PC-9 (cell line): ENCODE data around the gene BANP. TPM values are rescaled to one million over a fixed set of nuclear protein-coding genes. Genes with fewer than 3 reads are reported as not detected.
"Not testable (repeated sequence)": the region's sequence is repeated elsewhere in the genome, so short reads cannot be mapped to it uniquely, and the experiment has no call there.

Experiments used
- BruUV-seq: library from RNA; stranded (reverse); fragments of 400-500 nt; replicated peaks from 2 replicates; lab custom pipeline; 2021; lab: Mats Ljungman, UMichigan
- CTCF ChIA-PET: fragments of 300-600 bp; sonication (Branson Sonifier 250); formaldehyde crosslinking; loops from one replicate; lab custom pipeline; 2022; ENCODE audit warnings: antibody characterized with exemption; lab: Charles Lee
- POLR2A ChIA-PET: fragments of 300-600 bp; sonication (Branson Sonifier 250); formaldehyde crosslinking; loops from one replicate; lab custom pipeline; 2022; ENCODE audit warnings: antibody characterized with exemption; ENCODE audit not compliant: unreplicated experiment; lab: Charles Lee
- DNase-seq, 2 experiments: peaks; one replicate each; pipeline versions ENCODE4 v3.0.0 to v3.0.0-alpha.2; 2015 to 2022; ENCODE audit warnings: mixed read lengths in 1 of 2
- H2AFZ ChIP-seq: fragments of 200-600 bp; sonication (generic); 2 replicates; pipeline ENCODE4 v1.8.1; 2017; ENCODE audit warnings: antibody characterized with exemption
- H3F3A ChIP-seq: fragments of 200-600 bp; sonication (generic); 2 replicates; pipeline ENCODE4 v1.8.1; 2017; ENCODE audit warnings: antibody characterized with exemption, mild to moderate bottlenecking, low read depth; ENCODE audit not compliant: insufficient read depth
- H3K27ac ChIP-seq: fragments of 200-600 bp; sonication (generic); 2 replicates; pipeline ENCODE4 v1.6.1; 2016; ENCODE audit warnings: mixed run types
- H3K27me3 ChIP-seq: fragments of 200-600 bp; sonication (generic); 2 replicates; pipeline ENCODE4 v1.6.1; 2016; ENCODE audit warnings: low read depth, mixed run types; ENCODE audit not compliant: insufficient read depth
- H3K36me3 ChIP-seq: fragments of 200-600 bp; sonication (generic); 2 replicates; pipeline ENCODE4 v1.6.1; 2016; ENCODE audit warnings: low read depth, mixed run types
- H3K4me1 ChIP-seq: fragments of 200-600 bp; sonication (generic); replicated peaks from 2 replicates; pipeline ENCODE4 v1.6.1; 2016; ENCODE audit warnings: mixed run types; ENCODE audit not compliant: insufficient read depth
- H3K4me2 ChIP-seq: fragments of 200-600 bp; sonication (generic); 2 replicates; pipeline ENCODE4 v1.6.1; 2017; ENCODE audit warnings: mixed run types
- H3K4me3 ChIP-seq: fragments of 200-600 bp; sonication (generic); 2 replicates; pipeline ENCODE4 v1.6.1; 2016; ENCODE audit warnings: mixed run types
- H3K79me2 ChIP-seq: fragments of 200-600 bp; sonication (generic); 2 replicates; pipeline ENCODE4 v1.6.1; 2017; ENCODE audit warnings: low read depth, mixed run types
- H3K9me2 ChIP-seq: fragments of 200-600 bp; sonication (generic); 2 replicates; pipeline ENCODE4 v1.8.1; 2017; ENCODE audit warnings: mild to moderate bottlenecking; ENCODE audit not compliant: insufficient read depth
- H3K9me3 ChIP-seq: fragments of 200-600 bp; sonication (generic); 2 replicates; pipeline ENCODE4 v1.8.1; 2016; ENCODE audit warnings: low read depth; ENCODE audit not compliant: insufficient read depth
- H4K20me1 ChIP-seq: fragments of 200-600 bp; sonication (generic); 2 replicates; pipeline ENCODE4 v1.8.1; 2017; ENCODE audit not compliant: insufficient read depth
- CTCF ChIP-seq: fragments of 200-600 bp; sonication (generic); conservative IDR thresholded peaks from 2 replicates; pipeline ENCODE4 v1.6.1; 2017; ENCODE audit warnings: mixed run types, antibody characterized with exemption, mild to moderate bottlenecking, moderate library complexity
- EZH2 ChIP-seq: fragments of 200-600 bp; sonication (generic); IDR thresholded peaks from 2 replicates; pipeline ENCODE4 v1.8.0; 2017; ENCODE audit warnings: antibody characterized with exemption, low read depth
- intact Hi-C: fragments of 100-400 bp; cut with micrococcal nuclease; formaldehyde crosslinking; loops from one replicate; pipeline ENCODE4 v1.10.0; 2022; ENCODE audit not compliant: unreplicated experiment
- total RNA-seq: library from RNA; stranded (reverse); gene quantifications from 2 replicates; pipeline ENCODE4 v1.2.3, GENCODE V29; 2021

BANP gene
- total RNA-seq, 1 experiment from 2014 or later: 73.2 TPM

- no TSS peak for BruUV-seq
- H3K4me2 ChIP-seq: no peak overlapping the region
- DNase-seq: no peak
Measured at GRCh38 chr16:88039591-88039990, 88.4 kb downstream of the BANP start.

GRCh38 chr16:88040196-88040876 lies 89.1 kb downstream of the BANP start:
- H3F3A ChIP-seq, H2AFZ ChIP-seq, H3K4me1 ChIP-seq, H4K20me1 ChIP-seq, intact Hi-C loops, DNase-seq, H3K4me3 ChIP-seq, H3K36me3 ChIP-seq, H3K9me2 ChIP-seq, POLR2A ChIA-PET, H3K9me3 ChIP-seq, CTCF ChIA-PET, H3K79me2 ChIP-seq, H3K27me3 ChIP-seq, BruUV-seq, H3K4me2 ChIP-seq, H3K27ac ChIP-seq: not testable (repeated sequence)

More at GRCh38 chr16:88039591-88039990, 88.4 kb downstream of the BANP start:
- ChIA-PET CTCF (no interaction called here), POLR2A (no interaction called here)
- no peak overlapping the region for H2AFZ ChIP-seq
- TF ChIP-seq EZH2 (no peak), CTCF (no peak)
- H3F3A ChIP-seq: no peaks in the 10 kb centered on the region
- no peaks in the 10 kb centered on the region for H4K20me1 ChIP-seq
- no peaks in the 10 kb centered on the region for H3K9me2 ChIP-seq
- H3K9me3 ChIP-seq: no peaks in the 10 kb centered on the region
- no peak overlapping the region for H3K4me3 ChIP-seq
- H3K4me1 ChIP-seq: no peaks in the 10 kb centered on the region
- H3K27ac ChIP-seq: no peak overlapping the region
- intact Hi-C loops: no loop called here
- no peaks in the 10 kb centered on the region for H3K36me3 ChIP-seq
- no peaks in the 10 kb centered on the region for H3K27me3 ChIP-seq
- H3K79me2 ChIP-seq: no peaks in the 10 kb centered on the region

GRCh38 chr16:88040877-88041244 lies 89.6 kb downstream of the BANP start:
- H3K9me2 ChIP-seq, H2AFZ ChIP-seq, intact Hi-C loops, H3K9me3 ChIP-seq, BruUV-seq, H3K36me3 ChIP-seq, H3K79me2 ChIP-seq, H3F3A ChIP-seq, H3K27ac ChIP-seq, H4K20me1 ChIP-seq, CTCF ChIA-PET, H3K4me1 ChIP-seq, H3K4me3 ChIP-seq, H3K4me2 ChIP-seq, DNase-seq, POLR2A ChIA-PET, H3K27me3 ChIP-seq: not testable (repeated sequence)

GRCh38 chr16:88041506-88041905 lies 90.3 kb downstream of the BANP start:
- POLR2A ChIA-PET, H3K27ac ChIP-seq, H3K9me2 ChIP-seq, H2AFZ ChIP-seq, H3K4me3 ChIP-seq, H4K20me1 ChIP-seq, H3K36me3 ChIP-seq, H3K9me3 ChIP-seq, H3K4me1 ChIP-seq, H3K27me3 ChIP-seq, CTCF ChIA-PET, H3F3A ChIP-seq, intact Hi-C loops, H3K79me2 ChIP-seq, BruUV-seq, DNase-seq, H3K4me2 ChIP-seq: not testable (repeated sequence)

- H3K36me3 ChIP-seq, DNase-seq, H3F3A ChIP-seq, H3K27ac ChIP-seq, H4K20me1 ChIP-seq, H3K27me3 ChIP-seq, POLR2A ChIA-PET, H3K79me2 ChIP-seq, H3K4me2 ChIP-seq, H3K9me3 ChIP-seq, H3K4me1 ChIP-seq, H2AFZ ChIP-seq, H3K9me2 ChIP-seq, CTCF ChIA-PET, H3K4me3 ChIP-seq, intact Hi-C loops, BruUV-seq: not testable (repeated sequence)
Measured at GRCh38 chr16:88041986-88042562, 90.8 kb downstream of the BANP start.

- POLR2A ChIA-PET, BruUV-seq, intact Hi-C loops: not testable (repeated sequence)
Measured at GRCh38 chr16:88043208-88043910, 92.1 kb downstream of the BANP start.

More at GRCh38 chr16:88043208-88043910, 92.1 kb downstream of the BANP start:
- H2AFZ ChIP-seq, H3K79me2 ChIP-seq, H3K9me3 ChIP-seq, H4K20me1 ChIP-seq, H3K4me2 ChIP-seq, DNase-seq, H3K36me3 ChIP-seq, CTCF ChIA-PET, H3F3A ChIP-seq, H3K27ac ChIP-seq, H3K4me3 ChIP-seq, H3K9me2 ChIP-seq, H3K27me3 ChIP-seq, H3K4me1 ChIP-seq: not testable (repeated sequence)
